SU-DHL-6 (cell line): ENCODE measurements around the gene FAM174A.

ENCODE experiments used
- H2AFZ ChIP-seq: fragments of 200-600 bp; sonication (generic); 2 replicates; pipeline ENCODE4 v1.6.1; 2014; ENCODE audit warnings: low read depth, mild to moderate bottlenecking, moderate library complexity, mixed read lengths, antibody characterized with exemption, low read length; ENCODE audit not compliant: severe bottlenecking
- H3F3A ChIP-seq: fragments of 200-600 bp; shearing (Covaris generic); 2 replicates; pipeline ENCODE4 v1.6.0; 2016; ENCODE audit warnings: antibody characterized with exemption, mild to moderate bottlenecking; ENCODE audit not compliant: insufficient read depth
- H3K27ac ChIP-seq: fragments of 200-600 bp; sonication (generic); 2 replicates; pipeline ENCODE4 v1.5.1; 2016; ENCODE audit warnings: low read depth, mild to moderate bottlenecking, low read length, moderate library complexity, mixed read lengths
- H3K27me3 ChIP-seq: fragments of 200-600 bp; sonication (generic), shearing (Covaris generic); 2 replicates; pipeline ENCODE4 v1.6.0; 2014; ENCODE audit warnings: mild to moderate bottlenecking, low read length
- H3K36me3 ChIP-seq: fragments of 200-600 bp; sonication (generic); 2 replicates; pipeline ENCODE4 v1.6.1; 2014; ENCODE audit warnings: mild to moderate bottlenecking, low read length, mixed read lengths
- H3K4me2 ChIP-seq: fragments of 300-600, 200-600 bp; shearing (Covaris generic), sonication (generic); 2 replicates; pipeline ENCODE4 v1.6.0; 2014; ENCODE audit warnings: low read length, low read depth, mild to moderate bottlenecking; ENCODE audit not compliant: poor library complexity, severe bottlenecking
- H3K4me3 ChIP-seq: fragments of 200-600 bp; sonication (generic); 2 replicates; pipeline ENCODE4 v1.5.1; 2014; ENCODE audit warnings: antibody characterized with exemption, low read length, mild to moderate bottlenecking, mixed read lengths; ENCODE audit not compliant: insufficient read depth, poor library complexity, severe bottlenecking
- H3K79me2 ChIP-seq: fragments of 200-600 bp; sonication (generic); 2 replicates; pipeline ENCODE4 v1.6.1; 2014; ENCODE audit warnings: mild to moderate bottlenecking, low read length, moderate library complexity; ENCODE audit not compliant: insufficient read depth
- H3K9ac ChIP-seq: fragments of 200-600 bp; sonication (generic); 2 replicates; pipeline ENCODE4 v1.7.0; 2014; ENCODE audit warnings: mild to moderate bottlenecking, low read length
- H3K9me2 ChIP-seq: fragments of 200-600 bp; sonication (generic); replicated peaks from 2 replicates; pipeline ENCODE4 v1.6.1; 2014; ENCODE audit warnings: low read length; ENCODE audit not compliant: insufficient read depth
- H3K9me3 ChIP-seq: fragments of 200-600 bp; sonication (generic); 2 replicates; pipeline ENCODE4 v1.6.1; 2014; ENCODE audit warnings: low read length, mixed read lengths; ENCODE audit not compliant: insufficient read depth
- H4K20me1 ChIP-seq: fragments of 200-600 bp; sonication (generic); 2 replicates; pipeline ENCODE4 v1.6.1; 2014; ENCODE audit warnings: low read depth, mild to moderate bottlenecking, antibody characterized with exemption, low read length, moderate library complexity, mixed read lengths
- CTCF ChIP-seq: fragments of 200-600 bp; sonication (generic); IDR thresholded peaks from one replicate; pipeline ENCODE4 v1.5.1; 2017; ENCODE audit warnings: antibody characterized with exemption, mild to moderate bottlenecking, low read length, moderate library complexity; ENCODE audit not compliant: insufficient read depth, poor library complexity, severe bottlenecking
- EZH2phosphoT487 ChIP-seq: fragments of 200-600 bp; sonication (generic), shearing (Covaris generic); conservative IDR thresholded peaks from 2 replicates; pipeline ENCODE4 v1.6.1; 2018; ENCODE audit warnings: mild to moderate bottlenecking, antibody characterized with exemption, low read length, moderate library complexity, mixed read lengths

Gene FAM174A

GRCh38 chr5:100546001-100546400 lies 10.8 kb downstream of the FAM174A start:
- Histone ChIP-seq H2AFZ (no peak overlapping the region), H3K4me3 (no peak overlapping the region), H3K9me2 (no peaks in the 10 kb centered on the region), H3K9ac (no peak overlapping the region), H3K79me2 (no peaks in the 10 kb centered on the region), H3K4me2 (no peak overlapping the region), H3K27ac (no peak overlapping the region), H3K36me3 (no peaks in the 10 kb centered on the region), H3K9me3 (no peaks in the 10 kb centered on the region), H4K20me1 (no peaks in the 10 kb centered on the region), H3K27me3 (no peaks in the 10 kb centered on the region), H3F3A (no peaks in the 10 kb centered on the region)
- TF ChIP-seq CTCF (no peak), EZH2phosphoT487 (no peak)

GRCh38 chr5:100550531-100551051 lies 15.4 kb downstream of the FAM174A start:
- H3K4me3 ChIP-seq = no peak overlapping the region
- H3F3A ChIP-seq = 0 out of 2 replicates have a peak, but pooled peaks cover 3% of the 10 kb centered on the region
- H4K20me1 ChIP-seq = no peaks in the 10 kb centered on the region
- H3K36me3 ChIP-seq = no peaks in the 10 kb centered on the region
- no peaks in the 10 kb centered on the region for H3K27me3 ChIP-seq
- no peaks in the 10 kb centered on the region for H3K9me2 ChIP-seq
- no peak overlapping the region for H3K4me2 ChIP-seq
- no peak for TF ChIP-seq CTCF
- no peak for TF ChIP-seq EZH2phosphoT487
- H2AFZ ChIP-seq = no peak overlapping the region
- H3K79me2 ChIP-seq = no peaks in the 10 kb centered on the region
- H3K9ac ChIP-seq = no peak overlapping the region
- H3K27ac ChIP-seq = no peak overlapping the region
- no peaks in the 10 kb centered on the region for H3K9me3 ChIP-seq

GRCh38 chr5:100551183-100551582 lies 16.0 kb downstream of the FAM174A start:
- no peak overlapping the region for H2AFZ ChIP-seq
- no peak overlapping the region for H3K9ac ChIP-seq
- H3F3A ChIP-seq = 0 out of 2 replicates have a peak, but pooled peaks cover 3% of the 10 kb centered on the region
- no peaks in the 10 kb centered on the region for H3K9me3 ChIP-seq
- TF ChIP-seq EZH2phosphoT487 = no peak
- TF ChIP-seq CTCF = no peak
- no peaks in the 10 kb centered on the region for H4K20me1 ChIP-seq
- no peaks in the 10 kb centered on the region for H3K9me2 ChIP-seq
- no peaks in the 10 kb centered on the region for H3K36me3 ChIP-seq
- H3K27ac ChIP-seq = no peak overlapping the region
- H3K4me3 ChIP-seq = no peak overlapping the region
- H3K79me2 ChIP-seq = no peaks in the 10 kb centered on the region
- H3K27me3 ChIP-seq = no peaks in the 10 kb centered on the region
- no peak overlapping the region for H3K4me2 ChIP-seq
